Endothelial cell of umbilical vein (primary cell): ENCODE measurements around the gene COL15A1. TPM values are rescaled to one million over a fixed set of nuclear protein-coding genes. Genes with fewer than 3 reads are reported as not detected.

Source experiments
- BruUV-seq: library from RNA; stranded (reverse); fragments of 400-500 nt; replicated peaks from 2 replicates; lab custom pipeline; 2021; lab: Mats Ljungman, UMichigan
- CTCF ChIA-PET: fragments of 300-600, 350-600 bp; sonication (Branson Sonifier 250); formaldehyde crosslinking; loops from one replicate; lab custom pipeline; 2021; ENCODE audit warnings: antibody characterized with exemption, inconsistent platforms; lab: Charles Lee
- POLR2A ChIA-PET: fragments of 300-600, 350-600 bp; sonication (Branson Sonifier 250); formaldehyde crosslinking; loops from one replicate; lab custom pipeline; 2021; ENCODE audit warnings: antibody characterized with exemption, inconsistent platforms; lab: Charles Lee
- DNase-seq: peaks from one replicate; pipeline ENCODE4 v3.0.0-alpha.2; 2011; ENCODE audit warnings: low read depth, low spot score
- FAIRE-seq: peaks from 2 replicates; lab custom pipeline; 2011; peaks lifted over from hg19 to GRCh38; lab: Jason Lieb, UNC
- H2AFZ ChIP-seq: 2 replicates; pipeline ENCODE4 v1.6.0; 2012; ENCODE audit warnings: low read depth, low read length, control low read depth, inconsistent platforms
- H3K27ac ChIP-seq: 2 replicates; pipeline ENCODE4 v1.5.1; 2011; ENCODE audit warnings: low read depth, mild to moderate bottlenecking, control low read depth, low read length, moderate library complexity; ENCODE audit not compliant: insufficient read depth
- H3K27me3 ChIP-seq, 2 experiments: 2 replicates each; pipeline versions ENCODE4 v1.6.0 to v1.6.1; 2011; ENCODE audit warnings: low read length in 2 of 2, mixed read lengths in 1 of 2; ENCODE audit not compliant: control insufficient read depth in 2 of 2, insufficient read depth in 2 of 2
- H3K36me3 ChIP-seq, 2 experiments: 2 replicates in 1 of 2; 3 replicates in 1 of 2; pipeline ENCODE4 v1.5.1; 2011; ENCODE audit warnings: low read length in 2 of 2, mild to moderate bottlenecking in 1 of 2, moderate library complexity in 1 of 2; ENCODE audit not compliant: control insufficient read depth in 2 of 2, insufficient read depth in 2 of 2; ENCODE audit errors: extremely low read depth in 1 of 2
- H3K4me1 ChIP-seq: 3 replicates; pipeline ENCODE4 v1.5.1; 2011; ENCODE audit warnings: mild to moderate bottlenecking, low read length; ENCODE audit not compliant: control insufficient read depth, insufficient read depth; ENCODE audit errors: extremely low read depth
- H3K4me2 ChIP-seq: 2 replicates; pipeline ENCODE4 v1.6.1; 2011; ENCODE audit warnings: low read length, control low read depth, mixed read lengths; ENCODE audit not compliant: insufficient read depth
- H3K4me3 ChIP-seq, 3 experiments: fragments of 200-600 bp in 1 of 3; sonication (generic), shearing (Covaris generic) in 1 of 3; replicated peaks in 1 of 3; 2 replicates each; pipeline ENCODE4 v1.5.1; 2011 to 2016; ENCODE audit warnings: control low read depth in 3 of 3, low read length in 3 of 3, mild to moderate bottlenecking in 2 of 3, inconsistent platforms in 1 of 3, low read depth in 1 of 3, moderate library complexity in 1 of 3; ENCODE audit not compliant: insufficient read depth in 1 of 3
- H3K79me2 ChIP-seq: 2 replicates; pipeline ENCODE4 v1.6.0; 2012; ENCODE audit warnings: low read length, inconsistent platforms; ENCODE audit not compliant: control insufficient read depth, insufficient read depth
- H3K9ac ChIP-seq: replicated peaks from 2 replicates; pipeline ENCODE3; 2011; ENCODE audit warnings: low read length, control low read depth; ENCODE audit not compliant: insufficient read depth; ENCODE audit errors: extremely low read depth
- H3K9me1 ChIP-seq: replicated peaks from 3 replicates; pipeline ENCODE4 v1.6.0; 2011; ENCODE audit warnings: mild to moderate bottlenecking, low read length; ENCODE audit not compliant: control insufficient read depth, insufficient read depth; ENCODE audit errors: extremely low read depth
- H3K9me3 ChIP-seq: replicated peaks from 2 replicates; pipeline ENCODE4 v1.5.1; 2012; ENCODE audit warnings: low read length, inconsistent platforms; ENCODE audit not compliant: control insufficient read depth, insufficient read depth
- H4K20me1 ChIP-seq: replicated peaks from 2 replicates; pipeline ENCODE3; 2011; ENCODE audit warnings: mild to moderate bottlenecking, low read length; ENCODE audit not compliant: control insufficient read depth, insufficient read depth; ENCODE audit errors: extremely low read depth
- CTCF ChIP-seq, 2 donors: IDR thresholded peaks; 1 replicate in 1 of 2; 2 replicates in 1 of 2; pipeline ENCODE4 v1.5.1; 2011; ENCODE audit warnings: low read length in 2 of 2, mild to moderate bottlenecking in 2 of 2, moderate library complexity in 2 of 2, control low read depth in 1 of 2, inconsistent platforms in 1 of 2, low read depth in 1 of 2; ENCODE audit not compliant: insufficient read depth in 1 of 2; ENCODE audit errors: extremely low read depth in 1 of 2
- EZH2 ChIP-seq: IDR thresholded peaks from 2 replicates; pipeline ENCODE4 v1.6.1; 2012; ENCODE audit warnings: borderline replicate concordance, low read depth, mild to moderate bottlenecking, moderate library complexity, low read length, inconsistent platforms; ENCODE audit not compliant: severe bottlenecking
- FOS ChIP-seq: IDR thresholded peaks from 2 replicates; pipeline ENCODE4 v1.6.1; 2011; ENCODE audit warnings: mild to moderate bottlenecking, low read length, moderate library complexity, borderline replicate concordance; ENCODE audit not compliant: insufficient read depth
- GATA2 ChIP-seq: IDR thresholded peaks from 2 replicates; pipeline ENCODE4 v1.7.0; 2011; ENCODE audit warnings: low read depth, mild to moderate bottlenecking, moderate library complexity, mixed read lengths, low read length; ENCODE audit not compliant: insufficient read length, insufficient read depth
- JUN ChIP-seq: IDR thresholded peaks from 2 replicates; pipeline ENCODE4 v1.6.1; 2011; ENCODE audit warnings: borderline replicate concordance, low read depth; ENCODE audit not compliant: insufficient read length, insufficient read depth
- MAX ChIP-seq: IDR thresholded peaks from 2 replicates; pipeline ENCODE4 v1.6.1; 2011; ENCODE audit not compliant: insufficient read depth, insufficient read length
- MYC ChIP-seq: IDR thresholded peaks from one replicate; pipeline ENCODE4 v1.6.1; 2011; ENCODE audit warnings: mild to moderate bottlenecking, low read depth, low read length
- POLR2A ChIP-seq: IDR thresholded peaks from 2 replicates; pipeline ENCODE4 v1.6.1; 2012; ENCODE audit warnings: low read depth, mild to moderate bottlenecking, control low read depth, low read length
- POLR2AphosphoS5 ChIP-seq: IDR thresholded peaks from 2 replicates; pipeline ENCODE4 v1.6.1; 2012; ENCODE audit warnings: low read depth, mild to moderate bottlenecking, control low read depth, low read length, moderate library complexity; ENCODE audit not compliant: insufficient read depth
- dilution Hi-C: fragments of 300-500 bp; cut with MboI; formaldehyde crosslinking; loops from one replicate; pipeline ENCODE4 v1.15.0; 2019; ENCODE audit warnings: low sequenced_read_pairs; ENCODE audit not compliant: extremely low pct_ligation_motif_present
- intact Hi-C: fragments of 100-400 bp; cut with micrococcal nuclease; formaldehyde crosslinking; loops from one replicate; pipeline ENCODE4 v1.10.0; 2022
- polyA plus RNA-seq, 4 experiments: library from polyadenylated mRNA; depleted of rRNA in 3 of 4; stranded (reverse) in 3 of 4; unstranded in 1 of 4; fragments of >200 nt; gene quantifications; 2 replicates each; pipeline versions ENCODE4 v1.2.1 to v1.2.3, GENCODE V29; 2011 to 2012; ENCODE audit warnings: missing spikeins in 1 of 4
- total RNA-seq: library from RNA; stranded (reverse); gene quantifications from 2 replicates; pipeline ENCODE4 v1.2.3, GENCODE V29; 2021

Gene COL15A1
- total and polyA plus RNA-seq, 2 donors (not counting 3 experiments of a cell fraction or from before 2014, with no cell fraction given): not detected

GRCh38 chr9:99049228-99049627, 105.5 kb downstream of the COL15A1 start:
- Histone ChIP-seq H2AFZ (no peak overlapping the region), H3K79me2 (no peaks in the 10 kb centered on the region), H3K9me3 (no peaks in the 10 kb centered on the region), H3K27ac (no peak overlapping the region), H3K4me2 (no peak overlapping the region), H3K36me3 (no peaks in the 10 kb centered on the region), H3K27me3 (no peaks in the 10 kb centered on the region), H3K9me1 (no peaks in the 10 kb centered on the region), H4K20me1 (no peaks in the 10 kb centered on the region), H3K4me1 (no peaks in the 10 kb centered on the region), H3K9ac (no peak overlapping the region), H3K4me3 (no peak overlapping the region)
- intact Hi-C loops (no loop called here), dilution Hi-C loops (no loop called here)
- ChIA-PET POLR2A (no interaction called here), CTCF (no interaction called here)
- no peak for DNase-seq
- TF ChIP-seq POLR2AphosphoS5: no peak
- no peak for TF ChIP-seq GATA2
- TF ChIP-seq POLR2A: no peak
- no peak for TF ChIP-seq EZH2
- no TSS peak for BruUV-seq
- FAIRE-seq: no peak

GRCh38 chr9:99049641-99050040, 105.9 kb downstream of the COL15A1 start:
- FAIRE-seq: no peak
- intact Hi-C loops: no loop called here
- Histone ChIP-seq H3K9ac (no peak overlapping the region), H3K27ac (no peak overlapping the region), H2AFZ (no peak overlapping the region), H3K79me2 (no peaks in the 10 kb centered on the region), H3K4me3 (no peak overlapping the region), H4K20me1 (no peaks in the 10 kb centered on the region), H3K27me3 (no peaks in the 10 kb centered on the region), H3K36me3 (no peaks in the 10 kb centered on the region), H3K4me1 (no peaks in the 10 kb centered on the region), H3K9me1 (no peaks in the 10 kb centered on the region), H3K9me3 (no peaks in the 10 kb centered on the region), H3K4me2 (no peak overlapping the region)
- dilution Hi-C loops: no loop called here
- ChIA-PET CTCF (no interaction called here), POLR2A (no interaction called here)
- no peak for DNase-seq
- BruUV-seq: no TSS peak
- no peak for TF ChIP-seq MAX
- TF ChIP-seq FOS: no peak
- TF ChIP-seq EZH2: no peak
- TF ChIP-seq GATA2: no peak
- TF ChIP-seq MYC: no peak
- no peak for TF ChIP-seq CTCF (IDR thresholded peaks at IDR 0.05; ENCODE audit: extremely low read depth in 1 of 2, insufficient read depth in 1 of 2, low read depth in 1 of 2, low read length in 2 of 2)
- no peak for TF ChIP-seq POLR2AphosphoS5
- TF ChIP-seq POLR2A: no peak
- no peak for TF ChIP-seq JUN
